ENCODE results near the gene CHMP6.

The CHMP6 gene

DNA sequence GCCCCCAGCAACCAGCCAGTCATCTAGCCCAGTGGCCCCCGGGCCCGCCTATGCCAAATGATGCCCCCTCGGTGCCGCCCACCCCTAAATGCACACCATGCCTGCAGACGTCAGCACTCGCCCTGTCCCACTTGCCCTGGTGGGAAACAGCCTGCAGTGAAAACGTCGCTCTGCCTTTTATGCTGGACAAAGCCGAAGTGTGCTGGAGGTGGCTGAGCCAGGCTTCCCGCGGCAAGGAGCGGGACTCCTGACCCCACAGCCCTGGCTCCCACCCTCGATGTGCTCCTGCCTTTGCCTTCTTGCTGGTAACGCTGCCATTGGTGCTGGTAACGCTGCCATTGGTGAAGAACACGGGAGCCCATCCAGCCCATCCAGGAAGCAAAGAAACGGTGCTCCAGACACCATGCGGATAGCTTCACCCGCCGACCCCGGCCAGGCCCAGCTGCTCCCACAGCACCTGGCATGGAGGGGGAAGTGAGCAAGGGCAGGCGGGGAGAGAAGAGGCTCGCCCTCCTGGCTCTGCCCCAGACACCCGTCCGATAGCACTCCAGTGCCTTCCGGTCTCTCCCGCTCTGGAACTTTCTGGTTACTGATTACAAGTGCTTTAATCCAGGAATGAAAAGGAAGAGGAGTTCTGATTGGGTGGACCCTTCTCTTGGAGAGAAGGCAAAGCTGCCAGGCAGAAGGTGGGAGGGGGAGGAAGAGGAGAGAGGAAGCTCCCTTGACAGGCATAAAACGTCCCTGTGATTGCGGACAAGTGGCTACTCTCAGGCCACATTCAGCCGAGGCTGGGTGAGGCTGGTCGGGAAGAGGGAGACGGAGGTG, 39.3 kb downstream of the CHMP6 start:
- H3K79me2 ChIP-seq (ENCODE audit: insufficient read depth, low read length) = no peaks in the 10 kb centered on the region
- no peaks in the 10 kb centered on the region for H3K9me2 ChIP-seq (replicated peaks; ENCODE audit: low read depth, low read length)
- no peaks in the 10 kb centered on the region for H3F3A ChIP-seq (ENCODE audit: low read depth)
- no peaks in the 10 kb centered on the region for H4K20me1 ChIP-seq (ENCODE audit: insufficient read depth, low read length, poor library complexity, severe bottlenecking)
- H3K9ac ChIP-seq (ENCODE audit: low read depth, low read length, poor library complexity, severe bottlenecking) = no peak overlapping the region
- H3K4me3 ChIP-seq (ENCODE audit: low read length, poor library complexity, severe bottlenecking) = no peak overlapping the region
- no peak overlapping the region for H2AFZ ChIP-seq (ENCODE audit: low read length)
- H3K36me3 ChIP-seq (ENCODE audit: insufficient read depth, low read length) = no peaks in the 10 kb centered on the region
- H3K27me3 ChIP-seq (ENCODE audit: insufficient read depth, low read length, poor library complexity, severe bottlenecking) = peaks cover 4% of the 10 kb centered on the region
- H3K4me2 ChIP-seq (ENCODE audit: low read depth, low read length, poor library complexity, severe bottlenecking) = no peak overlapping the region
- TF ChIP-seq EZH2phosphoT487 (IDR thresholded peaks at IDR 0.05; ENCODE audit: borderline replicate concordance) (no peak), CTCF (conservative IDR thresholded peaks at IDR 0.05; ENCODE audit: low read length) (no peak)
- H3K9me3 ChIP-seq (ENCODE audit: insufficient read depth, low read depth, low read length) = no peaks in the 10 kb centered on the region
- peaks cover 4% of the 10 kb centered on the region for H3K4me1 ChIP-seq (ENCODE audit: insufficient read depth, low read length, poor library complexity, severe bottlenecking)

- Histone ChIP-seq H3K27me3 (ENCODE audit: insufficient read depth, low read length, poor library complexity, severe bottlenecking) (peaks cover 4% of the 10 kb centered on the region), H3K79me2 (ENCODE audit: insufficient read depth, low read length) (no peaks in the 10 kb centered on the region), H2AFZ (ENCODE audit: low read length) (no peak overlapping the region), H3K9me2 (replicated peaks; ENCODE audit: low read depth, low read length) (no peaks in the 10 kb centered on the region), H3K4me1 (ENCODE audit: insufficient read depth, low read length, poor library complexity, severe bottlenecking) (peaks cover 4% of the 10 kb centered on the region), H3K9me3 (ENCODE audit: insufficient read depth, low read depth, low read length) (no peaks in the 10 kb centered on the region), H3K36me3 (ENCODE audit: insufficient read depth, low read length) (no peaks in the 10 kb centered on the region), H3K4me2 (ENCODE audit: low read depth, low read length, poor library complexity, severe bottlenecking) (no peak overlapping the region), H3F3A (ENCODE audit: low read depth) (no peaks in the 10 kb centered on the region), H3K9ac (ENCODE audit: low read depth, low read length, poor library complexity, severe bottlenecking) (no peak overlapping the region), H3K4me3 (ENCODE audit: low read length, poor library complexity, severe bottlenecking) (no peak overlapping the region), H4K20me1 (ENCODE audit: insufficient read depth, low read length, poor library complexity, severe bottlenecking) (no peaks in the 10 kb centered on the region)
- TF ChIP-seq CTCF (conservative IDR thresholded peaks at IDR 0.05; ENCODE audit: low read length) = no peak
- TF ChIP-seq EZH2phosphoT487 (IDR thresholded peaks at IDR 0.05; ENCODE audit: borderline replicate concordance) = no peak
Measured at GRCh38 chr17:81031566-81032550, 40.2 kb downstream of the CHMP6 start.

GRCh38 chr17:81032641-81033480, 41.2 kb downstream of the CHMP6 start:
- Histone ChIP-seq H3K27me3 (ENCODE audit: insufficient read depth, low read length, poor library complexity, severe bottlenecking) (peaks cover 4% of the 10 kb centered on the region), H4K20me1 (ENCODE audit: insufficient read depth, low read length, poor library complexity, severe bottlenecking) (no peaks in the 10 kb centered on the region), H3K9me2 (replicated peaks; ENCODE audit: low read depth, low read length) (no peaks in the 10 kb centered on the region), H3K9ac (ENCODE audit: low read depth, low read length, poor library complexity, severe bottlenecking) (no peak overlapping the region), H3K4me1 (ENCODE audit: insufficient read depth, low read length, poor library complexity, severe bottlenecking) (peaks cover 4% of the 10 kb centered on the region), H3K4me2 (ENCODE audit: low read depth, low read length, poor library complexity, severe bottlenecking) (no peak overlapping the region), H3K36me3 (ENCODE audit: insufficient read depth, low read length) (no peaks in the 10 kb centered on the region), H3F3A (ENCODE audit: low read depth) (no peaks in the 10 kb centered on the region), H2AFZ (ENCODE audit: low read length) (no peak overlapping the region), H3K4me3 (ENCODE audit: low read length, poor library complexity, severe bottlenecking) (no peak overlapping the region), H3K9me3 (ENCODE audit: insufficient read depth, low read depth, low read length) (no peaks in the 10 kb centered on the region), H3K79me2 (ENCODE audit: insufficient read depth, low read length) (no peaks in the 10 kb centered on the region)
- TF ChIP-seq CTCF (conservative IDR thresholded peaks at IDR 0.05; ENCODE audit: low read length) (no peak), EZH2phosphoT487 (IDR thresholded peaks at IDR 0.05; ENCODE audit: borderline replicate concordance) (no peak)
